Activated CD8-positive, alpha-beta T cell treated with anti-CD3 and anti-CD28 coated beads for 36 hours (primary cell): ENCODE data around the gene LYZL4. TPM values are rescaled to one million over a fixed set of nuclear protein-coding genes. Genes with fewer than 3 reads are reported as not detected.

Experiments used
- ATAC-seq: fragments of 200-7000 bp; cut with Tn5 transposase; one replicate; pipeline ENCODE4 v1.10.0; 2021; ENCODE audit warnings: mild to moderate bottlenecking, moderate library complexity
- CTCF ChIA-PET: fragments of 350-600 bp; sonication (Branson Sonifier 250); formaldehyde crosslinking; loops from one replicate; lab custom pipeline; 2021; ENCODE audit warnings: antibody characterized with exemption; lab: Charles Lee
- POLR2A ChIA-PET: fragments of 350-600 bp; sonication (Branson Sonifier 250); formaldehyde crosslinking; loops from one replicate; lab custom pipeline; 2021; ENCODE audit warnings: antibody characterized with exemption; lab: Charles Lee
- DNase-seq: peaks from one replicate; pipeline ENCODE4 v3.0.0-alpha.2; 2020
- H3K27ac Mint-ChIP-seq: one replicate; pipeline ENCODE4 v1.8.0; 2021; ENCODE audit warnings: mild to moderate bottlenecking, mixed read lengths
- H3K27me3 Mint-ChIP-seq: one replicate; pipeline ENCODE4 v1.8.0; 2021; ENCODE audit warnings: mixed read lengths
- H3K36me3 Mint-ChIP-seq: one replicate; pipeline ENCODE4 v1.8.0; 2021; ENCODE audit warnings: low read depth, mixed read lengths
- H3K4me1 Mint-ChIP-seq: one replicate; pipeline ENCODE4 v1.8.0; 2021; ENCODE audit warnings: low read depth, mixed read lengths
- H3K4me3 Mint-ChIP-seq: one replicate; pipeline ENCODE4 v1.8.0; 2021; ENCODE audit warnings: mild to moderate bottlenecking, moderate library complexity, mixed read lengths
- H3K9me3 Mint-ChIP-seq: one replicate; pipeline ENCODE4 v1.8.0; 2021; ENCODE audit warnings: mixed read lengths
- intact Hi-C: fragments of 100-400 bp; cut with micrococcal nuclease; formaldehyde crosslinking; loops from one replicate; pipeline ENCODE4 v1.10.0; 2022
- total RNA-seq, 2 experiments: library from RNA; stranded (reverse); gene quantifications; one replicate each; pipeline ENCODE4 v1.2.3, GENCODE V29; 2021
- TF ChIP-seq, protein P1 (sequence below): fragments of 200-600 bp; IDR thresholded peaks from one replicate; pipeline ENCODE4 v1.8.0; 2022; ENCODE audit warnings: antibody characterized with exemption, mild to moderate bottlenecking

The LYZL4 gene
- total RNA-seq, 2 experiments from 2014 or later: not detected

DNA sequence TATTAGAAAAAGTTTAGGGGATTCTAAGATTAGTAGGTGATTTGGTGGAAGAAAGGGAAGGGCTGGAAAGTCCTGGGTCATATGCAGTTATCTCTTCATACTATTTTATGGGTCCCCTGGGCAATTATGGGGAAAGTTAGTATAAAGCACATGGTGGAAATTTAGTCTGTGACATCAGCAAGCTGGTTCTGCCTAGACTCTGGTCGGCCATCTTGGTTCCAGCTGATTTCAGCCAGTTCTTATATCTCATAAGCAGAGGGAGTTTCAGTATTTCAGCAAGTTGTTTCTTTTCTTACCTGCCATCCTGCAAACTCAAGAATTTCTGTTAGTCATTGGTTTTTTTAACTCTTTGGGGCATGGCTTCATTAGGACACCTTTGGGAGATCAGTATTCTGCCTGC, 1.0 kb upstream of the LYZL4 start:
- intact Hi-C loops: no loop called here
- Mint-ChIP-seq H3K36me3 (no peaks in the 10 kb centered on the region), H3K4me3 (no peak overlapping the region), H3K27me3 (peaks cover 2% of the 10 kb centered on the region), H3K9me3 (no peaks in the 10 kb centered on the region), H3K27ac (no peak overlapping the region), H3K4me1 (no peaks in the 10 kb centered on the region)
- DNase-seq (no peak), ATAC-seq (no peak)
- TF ChIP-seq, protein P1, sequence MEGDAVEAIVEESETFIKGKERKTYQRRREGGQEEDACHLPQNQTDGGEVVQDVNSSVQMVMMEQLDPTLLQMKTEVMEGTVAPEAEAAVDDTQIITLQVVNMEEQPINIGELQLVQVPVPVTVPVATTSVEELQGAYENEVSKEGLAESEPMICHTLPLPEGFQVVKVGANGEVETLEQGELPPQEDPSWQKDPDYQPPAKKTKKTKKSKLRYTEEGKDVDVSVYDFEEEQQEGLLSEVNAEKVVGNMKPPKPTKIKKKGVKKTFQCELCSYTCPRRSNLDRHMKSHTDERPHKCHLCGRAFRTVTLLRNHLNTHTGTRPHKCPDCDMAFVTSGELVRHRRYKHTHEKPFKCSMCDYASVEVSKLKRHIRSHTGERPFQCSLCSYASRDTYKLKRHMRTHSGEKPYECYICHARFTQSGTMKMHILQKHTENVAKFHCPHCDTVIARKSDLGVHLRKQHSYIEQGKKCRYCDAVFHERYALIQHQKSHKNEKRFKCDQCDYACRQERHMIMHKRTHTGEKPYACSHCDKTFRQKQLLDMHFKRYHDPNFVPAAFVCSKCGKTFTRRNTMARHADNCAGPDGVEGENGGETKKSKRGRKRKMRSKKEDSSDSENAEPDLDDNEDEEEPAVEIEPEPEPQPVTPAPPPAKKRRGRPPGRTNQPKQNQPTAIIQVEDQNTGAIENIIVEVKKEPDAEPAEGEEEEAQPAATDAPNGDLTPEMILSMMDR: no peak
- ChIA-PET CTCF (interaction anchor here (1.3 kb wide), 1 partner anchor 32 kb away, joined by 4 read pairs; no protein-coding TSS in a partner anchor), POLR2A (no interaction called here)

DNA sequence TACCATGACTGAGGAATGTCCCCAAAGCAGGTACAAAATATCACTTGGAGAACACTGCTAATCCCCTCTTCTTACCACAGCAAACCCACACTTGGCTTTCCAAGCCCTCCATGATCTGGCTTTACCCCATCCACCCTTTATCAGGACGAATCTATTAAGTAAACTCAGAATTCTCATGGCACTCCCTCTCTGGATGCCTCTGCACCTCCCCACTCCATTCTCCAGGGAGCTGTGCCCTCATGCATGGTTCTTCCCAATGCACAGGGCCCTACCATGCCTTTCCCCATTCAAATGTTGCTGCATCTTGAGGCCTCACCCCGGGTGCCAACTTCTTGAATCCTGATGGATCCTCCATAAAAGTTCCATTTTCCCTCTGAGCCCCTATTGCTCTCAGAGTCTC, 2.3 kb downstream of the LYZL4 start:
- H3K27ac Mint-ChIP-seq: no peak overlapping the region
- no peaks in the 10 kb centered on the region for H3K36me3 Mint-ChIP-seq
- TF ChIP-seq, protein P1: no peak
- peaks cover 6% of the 10 kb centered on the region for H3K4me1 Mint-ChIP-seq
- POLR2A ChIA-PET: no interaction called here
- ATAC-seq (no peak), DNase-seq (no peak)
- no peaks in the 10 kb centered on the region for H3K27me3 Mint-ChIP-seq
- CTCF ChIA-PET: no interaction called here
- intact Hi-C loops: no loop called here
- H3K4me3 Mint-ChIP-seq: no peak overlapping the region
- no peaks in the 10 kb centered on the region for H3K9me3 Mint-ChIP-seq

DNA sequence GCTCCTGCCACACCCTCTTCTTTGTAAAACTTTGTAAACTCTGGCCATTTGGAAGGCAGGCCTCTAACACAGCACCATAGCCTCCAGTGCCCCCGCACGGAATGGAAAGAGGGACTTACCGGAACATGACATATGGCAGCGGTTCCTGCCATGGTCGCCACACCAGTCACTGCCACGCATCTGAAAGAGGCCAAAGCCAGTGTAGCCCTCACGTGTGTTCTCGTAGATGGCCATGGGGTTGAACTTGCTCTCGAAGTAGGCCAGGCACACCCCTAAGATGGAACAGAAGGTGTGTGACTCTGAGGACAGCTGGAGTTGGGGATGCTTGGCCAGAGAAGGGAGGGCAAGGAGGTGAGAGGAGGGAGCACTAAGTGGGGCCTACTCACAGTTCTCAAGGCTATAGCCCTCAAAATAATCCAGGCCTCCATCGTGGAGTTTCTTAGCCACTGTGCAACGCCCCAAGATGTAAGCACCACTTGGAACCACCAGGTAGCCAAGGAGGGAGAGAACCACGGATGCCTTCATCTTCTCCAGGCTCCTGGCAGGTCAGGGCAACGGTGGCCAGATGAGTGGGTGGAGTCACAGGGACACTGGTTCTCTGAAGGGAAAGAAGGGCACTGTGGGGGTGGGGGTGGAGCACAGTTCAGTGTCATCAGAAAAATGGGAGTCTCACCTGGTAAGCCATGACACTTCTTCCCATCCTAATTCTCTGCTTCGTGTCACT, 3.5 kb downstream of the LYZL4 start:
- TF ChIP-seq, protein P1: no peak
- CTCF ChIA-PET: no interaction called here
- ATAC-seq: no peak

DNA sequence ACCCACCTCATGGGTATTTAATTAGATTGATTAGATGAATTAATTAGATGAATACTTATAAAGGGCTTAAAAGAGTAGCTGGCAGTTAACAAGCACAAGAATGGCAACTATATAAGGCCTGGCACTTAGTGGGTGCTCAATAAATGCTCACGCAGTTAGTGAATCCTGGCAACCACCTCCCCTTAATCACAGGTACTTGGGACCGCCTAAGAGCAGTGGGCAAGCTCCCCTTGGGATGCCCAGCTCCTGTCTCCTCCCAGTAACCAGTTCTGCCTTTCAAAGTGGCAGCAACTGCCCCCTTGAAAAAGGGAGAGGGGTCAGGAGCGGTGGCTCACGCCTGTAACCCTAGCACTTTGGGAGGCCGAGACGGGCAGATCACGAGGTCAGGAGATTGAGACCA, 4.6 kb downstream of the LYZL4 start:
- intact Hi-C loops: no loop called here
- DNase-seq (no peak), ATAC-seq (no peak)
- Mint-ChIP-seq H3K27me3 (peaks cover 1% of the 10 kb centered on the region), H3K9me3 (no peaks in the 10 kb centered on the region), H3K4me3 (no peak overlapping the region), H3K36me3 (no peaks in the 10 kb centered on the region), H3K27ac (no peak overlapping the region), H3K4me1 (peaks cover 11% of the 10 kb centered on the region)
- ChIA-PET POLR2A (interaction anchor here (0.6 kb wide), 1 partner anchor 917 kb away, joined by 3 read pairs; no protein-coding TSS in a partner anchor), CTCF (no interaction called here)
- TF ChIP-seq, protein P1: no peak

More for the DNA sequence above, 3.5 kb downstream of the LYZL4 start:
- no peak overlapping the region for H3K27ac Mint-ChIP-seq
- no peaks in the 10 kb centered on the region for H3K9me3 Mint-ChIP-seq
- peaks cover 11% of the 10 kb centered on the region for H3K4me1 Mint-ChIP-seq
- H3K27me3 Mint-ChIP-seq: no peaks in the 10 kb centered on the region
- intact Hi-C loops: no loop called here
- no peak for DNase-seq
- POLR2A ChIA-PET: no interaction called here
- H3K4me3 Mint-ChIP-seq: no peak overlapping the region
- H3K36me3 Mint-ChIP-seq: no peaks in the 10 kb centered on the region

DNA sequence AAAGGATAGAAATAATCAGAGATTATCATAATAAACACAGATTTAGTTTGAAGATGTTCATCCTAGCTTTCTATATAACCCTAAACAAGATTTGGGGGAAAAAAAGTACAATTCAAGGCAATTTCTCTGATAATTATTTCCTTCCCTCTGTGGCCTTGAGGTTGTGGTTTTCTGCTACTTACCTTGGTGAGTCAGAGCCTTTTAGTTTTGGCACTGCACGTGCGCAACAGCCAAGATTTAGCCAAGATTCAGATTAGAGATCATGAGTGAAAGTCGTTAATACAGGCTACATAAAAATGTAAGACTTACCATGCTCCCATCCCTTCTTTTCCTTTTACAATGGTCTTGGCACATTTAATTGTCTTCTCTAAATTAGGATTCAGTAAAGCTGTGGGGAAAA, 6.7 kb downstream of the LYZL4 start:
- CTCF ChIA-PET: no interaction called here
- intact Hi-C loops: no loop called here
- peak; percentile 48 for DNase-seq
- Mint-ChIP-seq H3K9me3 (no peaks in the 10 kb centered on the region), H3K4me1 (peaks cover 13% of the 10 kb centered on the region), H3K36me3 (no peaks in the 10 kb centered on the region), H3K4me3 (no peak overlapping the region), H3K27ac (no peak overlapping the region), H3K27me3 (peaks cover 2% of the 10 kb centered on the region)
- ATAC-seq: no peak
- POLR2A ChIA-PET: interaction anchor here (1.3 kb wide), 1 partner anchor 15 kb away, joined by 3 read pairs; no protein-coding TSS in a partner anchor
- TF ChIP-seq, protein P1: no peak
